Upper lobe of left lung (tissue), 6 donors: Measurements from ENCODE around the gene CHADL. TPM values are rescaled to one million over a fixed set of nuclear protein-coding genes. Genes with fewer than 3 reads are reported as not detected.
A peak's percentile ranks its signal among the peaks of the same experiment; 100 is the strongest.

Source experiments
- ATAC-seq, 2 donors: fragments of 200-7000 bp; cut with Tn5 transposase; one replicate each; pipeline ENCODE4 v1.9.1; 2022; ENCODE audit warnings: mild to moderate bottlenecking in 2 of 2, moderate library complexity in 2 of 2; ENCODE audit not compliant: low FRiP score in 2 of 2
- DNase-seq, 2 donors: peaks; one replicate each; pipeline ENCODE4 v3.0.0-alpha.2; 2019 to 2020
- H3K27ac ChIP-seq, 4 donors: fragments of 200-600 bp; sonication (generic); one replicate each; pipeline ENCODE4 v1.5.1; 2016 to 2019
- H3K27me3 ChIP-seq, 4 donors: fragments of 200-600 bp; sonication (generic); one replicate each; pipeline ENCODE4 v1.5.1; 2017 to 2019
- H3K36me3 ChIP-seq, 4 donors: fragments of 200-600 bp; sonication (generic); one replicate each; pipeline ENCODE4 v1.5.1; 2016 to 2019
- H3K4me1 ChIP-seq, 4 donors: fragments of 200-600 bp; sonication (generic); one replicate each; pipeline ENCODE4 v1.5.1; 2018 to 2019
- H3K4me3 ChIP-seq, 4 donors: fragments of 200-600 bp; sonication (generic); one replicate each; pipeline ENCODE4 v1.5.1; 2017 to 2019; ENCODE audit warnings: mild to moderate bottlenecking in 2 of 4, moderate library complexity in 1 of 4
- H3K9me3 ChIP-seq, 4 donors: fragments of 200-600 bp; sonication (generic); one replicate each; pipeline ENCODE4 v1.5.1; 2018 to 2019
- CTCF ChIP-seq, 6 experiments: fragments of 450-650 bp in 4 of 6; fragments of 200-600 bp in 2 of 6; sonication (generic) in 2 of 6; IDR thresholded peaks; one replicate each; pipeline ENCODE4 v1.5.1; 2016 to 2019; ENCODE audit warnings: antibody characterized with exemption in 6 of 6
- EP300 ChIP-seq, 4 donors: sonication (generic); formaldehyde crosslinking; IDR thresholded peaks; one replicate each; pipeline ENCODE4 v1.5.1; 2017; ENCODE audit warnings: antibody characterized with exemption in 4 of 4, control low read depth in 2 of 4
- POLR2A ChIP-seq, 4 donors: fragments of 450-650 bp; IDR thresholded peaks; one replicate each; pipeline ENCODE4 v1.5.1; 2016 to 2017; ENCODE audit warnings: antibody characterized with exemption in 4 of 4, mild to moderate bottlenecking in 2 of 4
- POLR2AphosphoS5 ChIP-seq, 2 donors: sonication (generic); formaldehyde crosslinking; IDR thresholded peaks; one replicate each; pipeline ENCODE4 v1.5.1; 2017; ENCODE audit warnings: antibody characterized with exemption in 2 of 2
- WGBS, 2 donors: methylation state at CpG; one replicate each; pipeline ENCODE4 v1.1.5; 2017 to 2018; 5-methylcytosine and 5-hydroxymethylcytosine counted together
- total RNA-seq, 6 donors: library from RNA; depleted of rRNA in 4 of 6; stranded (reverse); fragments of >200 nt in 4 of 6; gene quantifications; one replicate each; pipeline versions ENCODE4 v1.1.0 to v1.2.1, GENCODE V29; 2016 to 2021
- donor health status: DM: no; HTN: no; CAD: no; lungs with moderate emphysema.
- donor health status: DM: no; HTN: yes; CAD: no; lungs with severe emphysema.

The CHADL gene
- 10 to 100 TPM in 1 of 6 donors, 1 to 10 TPM in 5; 2.0 to 12.6 (median 4.4) TPM for total RNA-seq

GRCh38 chr22:41240377-41241132 is at the start of gene CHADL:
Gene CHADL (minus strand): TSS chr22:41240931. CDS start chr22:41240881, 50 bp downstream.
- Histone ChIP-seq H3K36me3 (peaks cover 0 to 7% (median 3%) of the 10 kb centered on the region in 4 donors), H3K27me3 (no peaks in the 10 kb centered on the region), H3K4me1 (peaks cover 12 to 25% (median 17%) of the 10 kb centered on the region in 4 donors), H3K4me3 (no peak within 1 kb of the TSS), H3K9me3 (no peaks in the 10 kb centered on the region), H3K27ac (no peak within 1 kb of the TSS)
- ATAC-seq (no peak), DNase-seq (peak in 1 of 2 donors; percentile 82)
- TF ChIP-seq POLR2AphosphoS5 (IDR thresholded peaks at IDR 0.05) (no peak), POLR2A (IDR thresholded peaks at IDR 0.05) (no peak), EP300 (IDR thresholded peaks at IDR 0.05) (no peak), CTCF (IDR thresholded peaks at IDR 0.05) (no peak)
- 79 to 80% methylated on average over 7 to 23 of the region's 24 CpGs for WGBS, 2 donors

DNA sequence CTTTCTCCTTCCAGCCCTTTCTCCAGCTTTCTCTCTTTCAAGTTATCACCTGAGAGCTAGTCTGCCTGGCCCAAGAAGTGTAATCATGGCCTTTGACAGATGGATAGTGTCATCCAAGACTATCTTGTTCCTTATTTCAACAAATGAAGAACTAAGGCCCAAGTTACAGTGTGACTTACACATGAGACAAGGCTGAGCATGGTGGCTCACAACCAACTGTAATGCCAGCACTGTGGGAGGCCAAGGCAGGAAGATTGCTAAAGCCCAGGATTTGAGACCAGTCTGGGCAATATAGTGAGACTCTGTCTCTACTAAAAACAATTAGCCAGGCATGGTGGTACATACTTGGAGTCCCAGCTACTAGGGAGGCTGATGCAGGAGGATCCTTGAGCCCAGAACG is 48.9 kb upstream of the CHADL start:
- Histone ChIP-seq H3K36me3 (peaks cover 0 to under 1% (median 0%) of the 10 kb centered on the region in 4 donors), H3K27me3 (no peaks in the 10 kb centered on the region), H3K4me3 (no peak overlapping the region), H3K27ac (peak overlapping the region; percentile 76 to 93 (median 84)), H3K9me3 (no peaks in the 10 kb centered on the region), H3K4me1 (peaks cover 30 to 45% (median 42%) of the 10 kb centered on the region in 4 donors)
- 80 to 94% methylated on average over 1 of the region's 1 CpG for WGBS, 2 donors
- TF ChIP-seq POLR2A (IDR thresholded peaks at IDR 0.05) (no peak), CTCF (IDR thresholded peaks at IDR 0.05) (no peak), EP300 (IDR thresholded peaks at IDR 0.05) (no peak)
- ATAC-seq = no peak
- no peak for DNase-seq

- TF ChIP-seq POLR2AphosphoS5 (IDR thresholded peaks at IDR 0.05) (peak; percentile 28 to 37), EP300 (IDR thresholded peaks at IDR 0.05) (peak in 1 of 4 donors; percentile 48), POLR2A (IDR thresholded peaks at IDR 0.05) (no peak), CTCF (IDR thresholded peaks at IDR 0.05) (no peak)
- WGBS, 2 donors = 40 to 60% methylated on average over 7 to 9 of the region's 9 CpGs
- ATAC-seq (no peak), DNase-seq (peak in 1 of 2 donors; percentile 59)
- Histone ChIP-seq H3K36me3 (peaks cover 0 to 13% (median 4%) of the 10 kb centered on the region in 4 donors), H3K27me3 (no peaks in the 10 kb centered on the region), H3K27ac (peak overlapping the region; percentile 76 to 93 (median 84)), H3K9me3 (no peaks in the 10 kb centered on the region), H3K4me3 (no peak overlapping the region), H3K4me1 (peaks cover 32 to 49% (median 44%) of the 10 kb centered on the region in 4 donors)
Measured at GRCh38 chr22:41288245-41288946, 47.7 kb upstream of the CHADL start.

- TF ChIP-seq EP300 (IDR thresholded peaks at IDR 0.05) (peak in 1 of 4 donors; percentile 4), POLR2A (IDR thresholded peaks at IDR 0.05) (peak in 2 of 4 donors; percentile 20 to 46), CTCF (IDR thresholded peaks at IDR 0.05) (no peak)
- 1 to 2% methylated on average over 15 of the region's 15 CpGs for WGBS, 2 donors
- DNase-seq (peak in 1 of 2 donors; percentile 36), ATAC-seq (peak in 1 of 2 donors; percentile 50)
- peaks cover 32 to 49% (median 44%) of the 10 kb centered on the region in 4 donors for H3K4me1 ChIP-seq
- no peaks in the 10 kb centered on the region for H3K9me3 ChIP-seq
- H3K27me3 ChIP-seq = no peaks in the 10 kb centered on the region
- H3K4me3 ChIP-seq = peak overlapping the region; percentile 9 to 96 (median 82)
- H3K36me3 ChIP-seq = peaks cover 0 to 21% (median 7%) of the 10 kb centered on the region in 4 donors
- H3K27ac ChIP-seq = peak overlapping the region; percentile 84 to 93 (median 88)
Measured at GRCh38 chr22:41286639-41287091, 45.9 kb upstream of the CHADL start.
